Fibroblast of mammary gland (primary cell): ENCODE measurements around the gene NCR2.

Source experiments
- DNase-seq: peaks from one replicate; pipeline ENCODE4 v3.0.0-alpha.2; 2010; ENCODE audit warnings: low read depth
- H3K4me3 ChIP-seq: 2 replicates; pipeline ENCODE4 v1.5.1; 2011; ENCODE audit warnings: low read depth, mild to moderate bottlenecking, low read length, moderate library complexity; ENCODE audit not compliant: control insufficient read depth
- CTCF ChIP-seq: conservative IDR thresholded peaks from 2 replicates; pipeline ENCODE4 v1.5.1; 2011; ENCODE audit warnings: low read depth, low read length, inconsistent platforms; ENCODE audit not compliant: control insufficient read depth, insufficient read depth

The NCR2 gene

GRCh38 chr6:41373627-41373918 is 38.2 kb downstream of the NCR2 start:
- TF ChIP-seq CTCF = no peak
- no peak overlapping the region for H3K4me3 ChIP-seq
- no peak for DNase-seq

GRCh38 chr6:41373919-41374617 is 38.7 kb downstream of the NCR2 start:
- TF ChIP-seq CTCF = no peak
- no peak overlapping the region for H3K4me3 ChIP-seq
- no peak for DNase-seq

- H3K4me3 ChIP-seq = no peak overlapping the region
- TF ChIP-seq CTCF = no peak
- no peak for DNase-seq
These were observed 39.5 kb downstream of the NCR2 start for GRCh38 chr6:41374618-41375590.

GRCh38 chr6:41375598-41376151 is 40.3 kb downstream of the NCR2 start:
- TF ChIP-seq CTCF = no peak
- no peak overlapping the region for H3K4me3 ChIP-seq
- DNase-seq = no peak

GRCh38 chr6:41376176-41376575 is 40.8 kb downstream of the NCR2 start:
- no peak for DNase-seq
- no peak overlapping the region for H3K4me3 ChIP-seq
- TF ChIP-seq CTCF = no peak

GRCh38 chr6:41377071-41377470 is 41.7 kb downstream of the NCR2 start:
- no peak for TF ChIP-seq CTCF
- no peak overlapping the region for H3K4me3 ChIP-seq
- DNase-seq = no peak
